Measurements from ENCODE around the gene MRPS35. TPM values are rescaled to one million over a fixed set of nuclear protein-coding genes. Genes with fewer than 3 reads are reported as not detected.

MRPS35 gene
- total RNA-seq, 6 experiments from 2014 or later: 34.6 to 84.4 (median 41.1) TPM

DNA sequence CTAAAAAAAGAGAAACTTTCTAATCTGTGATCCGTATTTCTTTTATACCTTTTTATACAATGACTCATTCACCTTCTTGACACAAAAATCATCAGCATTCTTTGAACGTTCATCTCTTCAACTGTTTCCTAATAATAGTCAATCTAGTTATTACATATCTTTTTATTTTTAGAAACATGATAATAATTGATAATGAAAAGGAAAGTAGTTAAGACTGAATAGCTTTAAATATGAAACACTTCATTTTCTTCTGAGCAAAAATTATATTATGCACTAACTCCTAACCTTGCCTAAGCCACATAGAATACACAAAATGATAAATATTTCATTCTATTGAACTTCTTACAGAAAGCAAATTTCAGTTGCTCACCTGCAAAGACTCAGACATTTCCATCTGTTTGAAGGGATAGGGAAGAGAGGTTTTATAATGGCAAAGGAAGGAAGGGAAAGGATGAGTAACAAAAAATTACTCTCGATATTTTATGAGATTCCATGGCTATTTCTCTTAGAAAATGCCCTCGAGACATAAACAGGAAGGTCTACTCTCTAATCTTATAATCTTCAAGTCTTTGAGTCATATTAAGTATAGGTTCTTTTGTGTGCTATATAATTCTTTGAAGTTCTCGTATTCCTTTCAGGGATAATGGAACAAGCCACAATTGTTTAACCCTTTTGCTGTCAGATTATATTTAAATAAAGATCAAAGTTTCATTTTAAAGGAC lies 61.9 kb downstream of the MRPS35 start:
- 51% methylated on average over 5 of the region's 5 CpGs for WGBS (ENCODE audit: insufficient coverage, low coverage, low lambda C conversion rate, missing lambda C conversion rate)
- no peaks in the 10 kb centered on the region for H3K9me3 ChIP-seq
- no peak overlapping the region for H3K4me3 ChIP-seq
- no peaks in the 10 kb centered on the region for H3K36me3 ChIP-seq
- H3K27me3 ChIP-seq: no peaks in the 10 kb centered on the region
- DNase-seq (no peak), ATAC-seq (no peak)
- H3K4me1 ChIP-seq: no peaks in the 10 kb centered on the region
- no peak overlapping the region for H3K27ac ChIP-seq
- intact Hi-C loops (cut with DNase I): no loop called here
- TF ChIP-seq, protein P1, sequence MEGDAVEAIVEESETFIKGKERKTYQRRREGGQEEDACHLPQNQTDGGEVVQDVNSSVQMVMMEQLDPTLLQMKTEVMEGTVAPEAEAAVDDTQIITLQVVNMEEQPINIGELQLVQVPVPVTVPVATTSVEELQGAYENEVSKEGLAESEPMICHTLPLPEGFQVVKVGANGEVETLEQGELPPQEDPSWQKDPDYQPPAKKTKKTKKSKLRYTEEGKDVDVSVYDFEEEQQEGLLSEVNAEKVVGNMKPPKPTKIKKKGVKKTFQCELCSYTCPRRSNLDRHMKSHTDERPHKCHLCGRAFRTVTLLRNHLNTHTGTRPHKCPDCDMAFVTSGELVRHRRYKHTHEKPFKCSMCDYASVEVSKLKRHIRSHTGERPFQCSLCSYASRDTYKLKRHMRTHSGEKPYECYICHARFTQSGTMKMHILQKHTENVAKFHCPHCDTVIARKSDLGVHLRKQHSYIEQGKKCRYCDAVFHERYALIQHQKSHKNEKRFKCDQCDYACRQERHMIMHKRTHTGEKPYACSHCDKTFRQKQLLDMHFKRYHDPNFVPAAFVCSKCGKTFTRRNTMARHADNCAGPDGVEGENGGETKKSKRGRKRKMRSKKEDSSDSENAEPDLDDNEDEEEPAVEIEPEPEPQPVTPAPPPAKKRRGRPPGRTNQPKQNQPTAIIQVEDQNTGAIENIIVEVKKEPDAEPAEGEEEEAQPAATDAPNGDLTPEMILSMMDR (IDR thresholded peaks at IDR 0.05): no peak
- no peak for TF ChIP-seq POLR2A (IDR thresholded peaks at IDR 0.05)

DNA sequence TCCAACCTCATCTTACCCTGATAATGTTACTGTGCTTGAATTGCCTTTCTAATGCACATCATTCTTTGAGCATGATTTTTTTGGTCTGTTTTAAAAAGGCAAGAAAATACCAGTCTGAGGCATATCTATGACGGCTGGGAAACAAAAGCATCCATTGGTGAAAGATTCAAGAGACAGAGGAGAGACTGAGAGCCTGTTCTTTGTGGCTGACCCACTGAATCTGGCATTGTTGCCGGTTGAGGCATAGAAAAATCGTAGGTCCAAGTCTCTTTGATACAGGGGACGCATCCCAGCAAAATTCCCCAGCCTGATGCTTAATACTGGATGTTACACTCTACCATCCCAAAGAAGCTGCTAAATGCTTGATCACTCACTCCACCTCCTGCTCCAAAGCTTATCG lies 66.5 kb downstream of the MRPS35 start:
- H3K4me3 ChIP-seq: no peak overlapping the region
- H3K27ac ChIP-seq: no peak overlapping the region
- ATAC-seq (no peak), DNase-seq (no peak)
- no peaks in the 10 kb centered on the region for H3K9me3 ChIP-seq
- peaks cover 0 to 7% (median 0%) of the 10 kb centered on the region in 4 donors for H3K4me1 ChIP-seq
- TF ChIP-seq, protein P1 (IDR thresholded peaks at IDR 0.05): no peak
- TF ChIP-seq POLR2A (IDR thresholded peaks at IDR 0.05): no peak
- 83% methylated on average over 3 of the region's 5 CpGs for whole genome bisulfite sequencing (ENCODE audit: insufficient coverage, low coverage, low lambda C conversion rate, missing lambda C conversion rate)
- H3K27me3 ChIP-seq: no peaks in the 10 kb centered on the region
- H3K36me3 ChIP-seq: no peaks in the 10 kb centered on the region
- intact Hi-C loops (cut with DNase I): no loop called here

DNA sequence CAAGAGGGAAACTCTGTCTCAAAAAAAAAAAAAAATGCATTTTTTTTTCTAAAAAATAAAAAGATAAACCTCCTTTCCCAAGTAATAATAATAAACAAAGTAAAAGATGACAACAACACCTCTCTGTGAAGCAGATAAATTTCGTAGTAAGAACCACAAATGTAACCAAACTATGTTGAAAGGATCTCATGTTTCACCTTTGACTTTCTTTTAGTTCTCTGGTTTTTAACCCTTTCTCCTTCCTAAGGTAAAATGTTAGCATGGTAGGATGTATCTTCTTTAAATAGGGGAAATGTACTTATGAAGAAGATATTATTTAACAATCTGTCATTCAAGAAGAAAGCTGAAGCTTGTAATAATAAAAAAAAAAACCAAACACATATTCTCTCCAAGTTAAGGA lies 67.6 kb downstream of the MRPS35 start:
- WGBS (ENCODE audit: insufficient coverage, low coverage, low lambda C conversion rate, missing lambda C conversion rate): 27% methylated on average over 1 of the region's 1 CpG
- intact Hi-C loops (cut with DNase I): no loop called here
- H3K36me3 ChIP-seq: no peaks in the 10 kb centered on the region
- H3K27me3 ChIP-seq: no peaks in the 10 kb centered on the region
- H3K4me1 ChIP-seq: peaks cover 0 to 7% (median 0%) of the 10 kb centered on the region in 4 donors
- DNase-seq (no peak), ATAC-seq (no peak)
- H3K9me3 ChIP-seq: no peaks in the 10 kb centered on the region
- no peak overlapping the region for H3K4me3 ChIP-seq
- TF ChIP-seq POLR2A (IDR thresholded peaks at IDR 0.05): no peak
- no peak overlapping the region for H3K27ac ChIP-seq

DNA sequence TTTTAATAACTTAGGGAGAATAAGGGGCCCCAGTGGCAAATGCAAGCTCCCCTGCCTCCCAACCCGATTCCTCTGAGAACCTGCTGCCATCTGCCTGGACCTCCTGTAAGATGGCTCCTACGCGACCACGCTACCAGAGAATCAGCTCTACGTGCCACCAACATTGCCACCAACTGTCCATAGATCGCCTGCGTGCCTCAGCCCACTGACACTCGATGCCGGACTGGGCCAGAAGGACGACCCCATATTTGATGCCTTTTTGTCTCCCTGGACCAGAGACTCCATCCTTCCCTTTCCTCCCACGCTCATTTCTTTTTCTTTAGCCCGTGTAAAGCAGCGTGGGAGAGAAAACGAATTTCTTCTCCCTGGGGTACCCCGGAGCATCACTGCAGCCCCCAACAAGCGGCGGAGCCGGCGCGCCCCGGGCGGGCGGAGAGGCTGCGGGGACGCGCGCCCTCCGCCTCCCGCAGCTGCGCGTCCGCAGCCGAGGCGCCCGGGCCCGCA lies 68.8 kb downstream of the MRPS35 start:
- DNase-seq (no peak), ATAC-seq (no peak)
- TF ChIP-seq, protein P1 (IDR thresholded peaks at IDR 0.05): no peak
- no peak for TF ChIP-seq POLR2A (IDR thresholded peaks at IDR 0.05)
- Histone ChIP-seq H3K9me3 (no peaks in the 10 kb centered on the region), H3K4me3 (peak overlapping the region; percentile 68 to 85 (median 78)), H3K36me3 (no peaks in the 10 kb centered on the region), H3K27ac (peak overlapping the region; percentile 66 to 83 (median 75)), H3K4me1 (peaks cover 0 to 7% (median 0%) of the 10 kb centered on the region in 4 donors), H3K27me3 (no peaks in the 10 kb centered on the region)
- WGBS (ENCODE audit: insufficient coverage, low coverage, low lambda C conversion rate, missing lambda C conversion rate): 6% methylated on average over 33 of the region's 36 CpGs
- intact Hi-C loops (cut with DNase I): no loop called here

DNA sequence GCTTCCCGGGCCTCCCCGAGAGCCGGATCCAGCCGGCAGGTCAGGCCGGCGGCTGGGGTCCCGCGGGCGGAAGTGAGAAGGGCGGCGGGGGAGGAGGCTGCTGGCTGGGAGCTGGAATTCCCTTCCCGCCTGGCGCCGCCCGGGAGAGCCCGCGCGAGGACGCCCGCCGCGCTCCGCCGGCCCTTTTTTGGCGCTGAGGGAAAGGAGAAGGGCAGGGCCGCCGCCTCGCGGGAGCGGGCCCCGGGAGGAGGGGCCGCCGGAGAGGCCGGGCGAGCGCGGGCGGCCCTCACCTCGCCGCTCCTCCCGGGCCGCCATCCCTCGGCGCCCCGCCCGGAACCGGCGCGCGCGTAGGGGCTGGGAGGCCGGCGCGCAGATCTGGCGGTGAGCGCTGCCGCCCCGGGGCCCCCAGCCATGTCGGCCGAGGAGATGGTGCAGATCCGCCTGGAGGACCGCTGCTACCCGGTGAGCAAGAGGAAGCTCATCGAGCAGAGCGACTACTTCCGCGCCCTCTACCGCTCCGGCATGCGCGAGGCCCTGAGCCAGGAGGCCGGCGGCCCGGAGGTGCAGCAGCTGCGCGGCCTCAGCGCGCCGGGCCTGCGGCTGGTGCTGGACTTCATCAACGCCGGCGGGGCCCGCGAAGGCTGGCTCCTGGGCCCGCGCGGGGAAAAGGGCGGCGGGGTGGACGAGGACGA lies 69.4 kb downstream of the MRPS35 start, which contains the start of the genes KLHL42 and MANSC4:
KLHL42 (plus strand) TSS at position 314 of the 692 bp plus-strand sequence; CDS start at position 412, 98 bp downstream.
MANSC4 (minus strand) TSS at position 317 of the 692 bp plus-strand sequence. CDS start 8,960 bp downstream, outside the sequence.
- H3K9me3 ChIP-seq: no peaks in the 10 kb centered on the region
- H3K27me3 ChIP-seq: no peaks in the 10 kb centered on the region
- DNase-seq: peak; percentile 75 to 82 (median 78)
- peak; percentile 80 for TF ChIP-seq POLR2A (IDR thresholded peaks at IDR 0.05)
- TF ChIP-seq, protein P1 (IDR thresholded peaks at IDR 0.05): peak in 1 of 4 donors; percentile 23
- peak within 1 kb of the TSS; percentile 66 to 83 (median 75) for H3K27ac ChIP-seq
- intact Hi-C loops (cut with DNase I): no loop called here
- peak; percentile 90 to 95 (median 94) for ATAC-seq
- no peaks in the 10 kb centered on the region for H3K36me3 ChIP-seq
- peaks cover 0 to 7% (median 0%) of the 10 kb centered on the region in 4 donors for H3K4me1 ChIP-seq
- peak within 1 kb of the TSS; percentile 68 to 85 (median 78) for H3K4me3 ChIP-seq
- 0% methylated on average over 8 of the region's 92 CpGs for WGBS (ENCODE audit: insufficient coverage, low coverage, low lambda C conversion rate, missing lambda C conversion rate)
